Activated CD4-positive, CD25-positive, alpha-beta regulatory T cell (primary cell): Measurements from ENCODE around the gene ITGB6.

ENCODE experiments used
- DNase-seq, 4 experiments: peaks; one replicate each; lab custom pipeline; 2025; lab: John Stamatoyannopoulos, UW

Gene ITGB6

GRCh38 chr2:160087854-160088745 is 112.0 kb downstream of the ITGB6 start:
- DNase-seq: no peak

GRCh38 chr2:160085662-160086061 is 114.4 kb downstream of the ITGB6 start:
- DNase-seq: no peak

- DNase-seq: no peak
Observed at GRCh38 chr2:160077912-160078810, 121.9 kb downstream of the ITGB6 start.

GRCh38 chr2:160076914-160077313 is 123.2 kb downstream of the ITGB6 start:
- no peak for DNase-seq

- DNase-seq: no peak
Observed at GRCh38 chr2:160076241-160076640, 123.8 kb downstream of the ITGB6 start.

- no peak for DNase-seq
Observed at GRCh38 chr2:160075171-160075570, 124.9 kb downstream of the ITGB6 start.

GRCh38 chr2:160073284-160073888 is 126.7 kb downstream of the ITGB6 start:
- DNase-seq: no peak

GRCh38 chr2:160068906-160069305 is 131.2 kb downstream of the ITGB6 start:
- DNase-seq: no peak

GRCh38 chr2:160064916-160065315 is 135.2 kb downstream of the ITGB6 start:
- DNase-seq: no peak

- no peak for DNase-seq
Observed at GRCh38 chr2:160063879-160064612, 136.0 kb downstream of the ITGB6 start.

- DNase-seq: no peak
Observed at GRCh38 chr2:160063271-160063670, 136.8 kb downstream of the ITGB6 start.

- DNase-seq: no peak
Observed at GRCh38 chr2:160062292-160063005, 137.6 kb downstream of the ITGB6 start, which contains the start of gene PLA2R1. Gene PLA2R1 (minus strand): TSS chr2:160062615. CDS start chr2:160062403, 212 bp downstream.

GRCh38 chr2:160061944-160062291 is 138.2 kb downstream of the ITGB6 start:
- no peak for DNase-seq

GRCh38 chr2:160061533-160061932 is 138.5 kb downstream of the ITGB6 start:
- DNase-seq: no peak

GRCh38 chr2:160060297-160060696 is 139.8 kb downstream of the ITGB6 start:
- no peak for DNase-seq

GRCh38 chr2:160057356-160057755 is 142.7 kb downstream of the ITGB6 start:
- DNase-seq: no peak

- no peak for DNase-seq
Observed at GRCh38 chr2:160055726-160056108, 144.4 kb downstream of the ITGB6 start.

GRCh38 chr2:160054984-160055725 is 144.9 kb downstream of the ITGB6 start:
- DNase-seq: no peak

GRCh38 chr2:160053946-160054345 is 146.1 kb downstream of the ITGB6 start:
- DNase-seq: no peak

- no peak for DNase-seq
Observed at GRCh38 chr2:160052531-160052930, 147.5 kb downstream of the ITGB6 start.
